IMR-90 (cell line): ENCODE results near the gene BICD1.

Source experiments
- CHD1 ChIP-seq: IDR thresholded peaks from 2 replicates; pipeline ENCODE4 v1.6.1; 2012; ENCODE audit warnings: low read depth, low read length, improper control_type of control experiment
- MAFK ChIP-seq: IDR thresholded peaks from 2 replicates; pipeline ENCODE4 v1.6.1; 2012; ENCODE audit warnings: low read depth, low read length, improper control_type of control experiment
- POLR2A ChIP-seq: IDR thresholded peaks from 2 replicates; pipeline ENCODE4 v1.6.1; 2012; ENCODE audit warnings: mild to moderate bottlenecking, low read depth, low read length
- RAD21 ChIP-seq: IDR thresholded peaks from 2 replicates; pipeline ENCODE4 v1.6.1; 2012; ENCODE audit warnings: low read length, improper control_type of control experiment
- RFX5 ChIP-seq: IDR thresholded peaks from 2 replicates; pipeline ENCODE4 v1.8.0; 2012; ENCODE audit warnings: low read depth, mild to moderate bottlenecking, low read length, moderate library complexity
- SMC3 ChIP-seq: fragments of 150-350 bp; IDR thresholded peaks from 2 replicates; pipeline ENCODE4 v1.6.1; 2016; ENCODE audit warnings: low read depth, mild to moderate bottlenecking, antibody characterized with exemption, low read length, moderate library complexity
- TF ChIP-seq, protein P1 (sequence below): conservative IDR thresholded peaks from 2 replicates; pipeline ENCODE4 v1.5.1; 2012; ENCODE audit warnings: mild to moderate bottlenecking, low read depth, low read length, improper control_type of control experiment
- TF ChIP-seq, protein P2 (sequence below): fragments of 150-350 bp; IDR thresholded peaks from 2 replicates; pipeline ENCODE4 v1.6.1; 2017; ENCODE audit warnings: mild to moderate bottlenecking, antibody characterized with exemption, low read length, low read depth

DNA sequence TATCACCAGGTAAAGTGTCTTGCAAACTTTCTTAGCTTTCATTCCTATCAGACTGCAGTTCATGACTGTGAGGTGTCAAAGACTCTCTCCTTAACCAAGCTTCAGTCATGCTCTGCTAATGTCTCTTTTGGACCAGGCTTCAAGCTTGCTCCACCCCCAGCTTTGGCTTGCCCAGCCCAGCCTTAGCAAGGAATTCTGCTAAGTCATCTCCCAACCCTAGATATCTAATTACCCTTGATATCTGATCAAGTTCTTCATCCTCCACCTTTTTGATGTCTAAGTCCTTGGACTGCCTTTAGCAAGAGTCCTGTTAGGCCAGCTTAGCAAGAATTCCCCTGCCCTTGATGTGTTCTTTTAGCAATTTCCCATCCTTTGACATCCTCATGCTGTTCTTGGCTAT, 183.8 kb downstream of the BICD1 start:
- TF ChIP-seq, protein P1, sequence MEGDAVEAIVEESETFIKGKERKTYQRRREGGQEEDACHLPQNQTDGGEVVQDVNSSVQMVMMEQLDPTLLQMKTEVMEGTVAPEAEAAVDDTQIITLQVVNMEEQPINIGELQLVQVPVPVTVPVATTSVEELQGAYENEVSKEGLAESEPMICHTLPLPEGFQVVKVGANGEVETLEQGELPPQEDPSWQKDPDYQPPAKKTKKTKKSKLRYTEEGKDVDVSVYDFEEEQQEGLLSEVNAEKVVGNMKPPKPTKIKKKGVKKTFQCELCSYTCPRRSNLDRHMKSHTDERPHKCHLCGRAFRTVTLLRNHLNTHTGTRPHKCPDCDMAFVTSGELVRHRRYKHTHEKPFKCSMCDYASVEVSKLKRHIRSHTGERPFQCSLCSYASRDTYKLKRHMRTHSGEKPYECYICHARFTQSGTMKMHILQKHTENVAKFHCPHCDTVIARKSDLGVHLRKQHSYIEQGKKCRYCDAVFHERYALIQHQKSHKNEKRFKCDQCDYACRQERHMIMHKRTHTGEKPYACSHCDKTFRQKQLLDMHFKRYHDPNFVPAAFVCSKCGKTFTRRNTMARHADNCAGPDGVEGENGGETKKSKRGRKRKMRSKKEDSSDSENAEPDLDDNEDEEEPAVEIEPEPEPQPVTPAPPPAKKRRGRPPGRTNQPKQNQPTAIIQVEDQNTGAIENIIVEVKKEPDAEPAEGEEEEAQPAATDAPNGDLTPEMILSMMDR: no peak
- no peak for TF ChIP-seq RFX5
- no peak for TF ChIP-seq POLR2A
- TF ChIP-seq, protein P2, sequence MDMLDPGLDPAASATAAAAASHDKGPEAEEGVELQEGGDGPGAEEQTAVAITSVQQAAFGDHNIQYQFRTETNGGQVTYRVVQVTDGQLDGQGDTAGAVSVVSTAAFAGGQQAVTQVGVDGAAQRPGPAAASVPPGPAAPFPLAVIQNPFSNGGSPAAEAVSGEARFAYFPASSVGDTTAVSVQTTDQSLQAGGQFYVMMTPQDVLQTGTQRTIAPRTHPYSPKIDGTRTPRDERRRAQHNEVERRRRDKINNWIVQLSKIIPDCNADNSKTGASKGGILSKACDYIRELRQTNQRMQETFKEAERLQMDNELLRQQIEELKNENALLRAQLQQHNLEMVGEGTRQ: no peak
- no peak for TF ChIP-seq SMC3
- TF ChIP-seq CHD1: no peak
- no peak for TF ChIP-seq RAD21
- TF ChIP-seq MAFK: 0 out of 2 replicates have a peak, but pooled peaks have one; percentile 16
